ENCODE results near the gene ATXN3L.
"Not testable (repeated sequence)": the region's sequence is repeated elsewhere in the genome, so short reads cannot be mapped to it uniquely, and the experiment has no call there.

ATXN3L gene

DNA sequence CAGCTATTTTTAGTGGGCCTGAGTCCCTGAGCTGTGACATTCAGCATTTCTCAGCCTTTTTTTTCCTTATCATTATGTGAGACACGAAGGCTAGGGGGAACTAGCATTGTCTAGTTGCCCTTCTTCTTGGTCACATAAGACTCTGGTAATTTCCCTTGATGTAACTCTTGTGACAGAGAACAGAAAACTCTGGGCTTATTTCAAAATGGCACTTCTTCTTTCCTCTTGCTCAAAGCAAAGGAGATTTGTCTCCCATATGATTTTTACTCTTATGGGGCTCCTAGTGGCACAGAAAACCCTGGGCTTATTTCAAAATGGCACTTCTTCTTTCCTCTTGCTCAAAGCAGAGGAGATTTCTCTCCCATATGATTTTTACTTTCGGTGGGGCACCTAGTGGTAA is 14.7 kb downstream of the ATXN3L start:
- DNase-seq: no peak

DNA sequence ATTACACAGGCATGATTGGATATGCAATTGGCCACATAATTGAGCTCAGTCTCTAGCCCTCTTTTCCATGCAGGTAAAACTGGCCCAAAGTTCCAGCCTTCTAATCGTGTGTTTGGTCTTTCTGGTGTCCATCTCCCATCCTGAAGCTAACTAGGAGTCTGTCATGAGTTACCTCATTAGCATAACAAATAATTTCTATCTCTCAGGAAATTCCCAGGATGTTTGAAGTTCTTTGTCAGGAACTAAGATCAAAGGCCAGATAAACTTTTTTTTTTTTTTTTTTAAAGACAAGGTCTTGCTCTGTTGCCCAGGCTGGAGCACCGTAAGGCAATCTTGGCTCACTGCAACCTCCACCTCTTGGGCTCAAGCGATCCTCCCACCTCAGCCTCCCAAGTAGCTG is 15.8 kb downstream of the ATXN3L start:
- DNase-seq: no peak

DNA sequence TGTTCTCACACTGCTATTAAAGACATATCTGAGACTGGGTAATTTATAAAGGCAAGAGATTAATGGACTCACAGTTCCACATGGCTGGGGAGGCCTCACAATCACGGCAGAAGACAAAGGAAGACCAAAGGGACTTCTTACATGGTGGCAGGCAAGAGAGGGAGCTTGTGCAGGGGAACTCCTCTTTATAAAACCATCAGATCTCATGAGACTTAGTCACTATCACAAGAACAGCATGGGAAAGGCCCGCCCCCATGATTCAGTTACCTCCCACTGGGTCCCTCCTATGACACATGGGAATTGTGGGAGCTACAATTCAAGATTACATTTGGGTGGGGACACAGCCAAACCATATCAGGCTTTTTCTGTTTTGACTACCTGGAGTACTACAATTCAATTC is 16.6 kb downstream of the ATXN3L start:
- not testable (repeated sequence) for DNase-seq

DNA sequence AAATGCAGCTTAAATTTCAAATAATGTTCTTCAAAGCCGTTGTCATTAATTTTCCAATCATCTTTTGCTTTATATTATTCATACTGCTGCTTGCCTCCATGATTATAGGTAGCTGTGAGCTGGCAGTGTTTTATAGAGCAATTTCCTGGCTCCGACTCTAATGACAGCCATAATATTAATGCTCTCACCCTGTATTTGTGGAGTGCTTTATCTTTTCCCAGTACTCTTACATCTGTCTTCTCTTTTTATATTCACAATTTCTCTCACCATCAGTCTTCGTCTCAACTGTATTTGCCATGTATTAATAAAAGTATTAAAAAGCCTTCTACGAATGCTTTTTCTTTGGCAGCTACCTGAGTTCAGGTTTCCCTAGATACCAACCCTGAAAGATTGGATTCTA is 21.0 kb downstream of the ATXN3L start:
- DNase-seq: no peak

DNA sequence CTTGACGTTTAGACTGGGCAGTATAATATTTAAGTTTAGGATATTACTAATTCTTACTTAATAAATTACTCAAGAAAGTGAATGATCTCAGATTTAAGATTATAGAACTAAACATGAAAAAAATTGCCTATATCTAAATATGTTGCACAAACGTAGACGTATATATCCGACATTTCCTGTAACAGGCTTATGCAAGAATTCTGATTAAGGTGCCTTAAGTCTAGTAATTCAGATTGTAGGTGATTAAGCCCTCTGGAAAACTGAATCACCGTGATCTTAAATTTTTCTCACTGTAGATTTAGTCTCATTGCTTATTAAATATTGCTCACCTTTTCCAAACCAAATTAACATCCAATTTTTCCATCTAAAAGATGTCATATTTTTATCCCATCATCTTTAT is 24.0 kb downstream of the ATXN3L start:
- no peak for DNase-seq

DNA sequence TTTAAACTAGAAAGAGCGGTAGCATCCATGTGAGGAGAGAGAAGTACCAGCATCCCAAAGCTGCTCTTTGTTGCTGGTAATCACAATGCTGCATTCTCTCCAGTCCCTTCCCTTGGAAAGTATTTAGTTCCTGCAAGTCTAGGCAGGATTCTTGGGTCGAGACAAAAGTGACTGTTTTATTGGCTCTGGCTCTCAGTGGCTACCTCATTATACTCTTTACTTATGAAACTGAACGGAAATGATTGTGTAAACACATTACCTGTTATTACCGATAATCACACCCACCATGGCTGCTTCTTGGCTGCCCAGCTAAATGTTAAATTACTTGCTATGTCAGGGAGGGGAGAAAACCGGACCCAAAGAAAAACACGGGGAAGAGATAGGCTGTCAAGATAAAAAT is 26.2 kb downstream of the ATXN3L start:
- DNase-seq: no peak

DNA sequence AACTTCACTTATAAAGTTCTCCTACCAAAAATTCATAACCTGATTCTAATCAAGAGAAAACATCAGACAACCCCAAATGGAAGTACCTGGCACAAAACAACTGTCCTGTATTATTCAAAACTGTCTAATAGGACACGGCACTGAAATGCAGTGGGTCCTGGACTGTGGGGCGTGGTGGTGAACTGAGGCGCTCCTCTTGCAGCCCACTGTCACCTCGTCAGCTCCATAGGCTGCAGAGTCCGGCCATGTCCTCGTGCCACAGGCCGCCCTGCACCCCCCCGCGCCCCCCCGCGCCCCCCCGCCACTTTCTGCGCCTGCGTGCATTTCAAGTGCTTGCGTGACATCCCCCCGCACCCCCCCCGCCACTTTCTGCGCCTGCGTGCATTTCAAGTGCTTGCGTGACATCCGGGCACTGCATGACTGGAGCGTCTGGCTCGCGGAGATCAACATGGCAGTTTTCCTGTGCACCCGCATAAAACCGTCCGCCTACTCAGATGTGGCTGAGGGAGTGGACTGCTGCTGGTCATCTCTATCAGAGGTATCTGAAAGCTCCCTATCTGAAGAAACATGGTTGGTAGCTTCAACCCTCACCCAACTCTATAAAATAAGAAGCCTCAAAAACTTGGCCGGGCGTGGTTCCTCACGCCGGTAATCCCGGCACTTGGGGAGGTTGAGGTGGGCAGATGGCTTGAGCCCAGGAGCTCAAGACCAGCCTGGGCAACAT is 28.8 kb downstream of the ATXN3L start:
- DNase-seq: no peak

DNA sequence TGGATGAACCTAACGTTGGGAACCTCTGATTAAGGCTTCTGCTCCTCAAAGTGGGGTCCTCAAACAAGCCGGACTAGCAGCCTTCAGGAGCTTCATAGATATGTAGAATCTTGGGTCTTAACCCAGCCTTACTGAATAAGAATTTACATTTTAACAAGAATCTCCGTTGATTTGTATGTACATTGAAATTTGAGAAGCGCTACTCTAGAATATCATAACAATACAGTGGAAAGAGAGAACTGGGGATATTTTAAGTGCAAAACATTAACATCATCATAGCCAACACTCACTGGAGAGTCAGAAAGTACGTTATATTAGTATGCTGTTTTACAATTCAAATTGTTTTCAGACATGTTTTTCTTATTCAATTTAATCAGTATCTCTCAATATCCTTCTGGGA is 31.2 kb downstream of the ATXN3L start:
- DNase-seq: no peak

DNA sequence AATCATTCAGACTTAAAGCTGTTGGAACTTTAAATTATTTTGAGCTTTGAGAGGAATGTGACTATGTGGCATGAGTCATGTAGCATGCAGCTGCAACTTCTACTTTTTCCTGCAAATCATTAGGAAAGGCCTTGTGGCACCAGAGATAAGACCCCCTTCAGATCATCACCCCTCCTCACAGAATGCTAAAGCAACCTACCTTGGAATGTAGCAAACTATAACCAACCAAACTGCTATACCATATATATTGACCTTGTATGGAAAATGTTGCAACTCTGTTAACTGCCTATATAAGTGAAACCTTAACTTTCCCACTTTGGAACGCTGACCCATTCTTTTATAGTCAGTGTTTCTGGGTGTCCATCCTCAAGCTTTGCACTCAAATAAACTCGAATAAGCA is 32.0 kb downstream of the ATXN3L start:
- no peak for DNase-seq

DNA sequence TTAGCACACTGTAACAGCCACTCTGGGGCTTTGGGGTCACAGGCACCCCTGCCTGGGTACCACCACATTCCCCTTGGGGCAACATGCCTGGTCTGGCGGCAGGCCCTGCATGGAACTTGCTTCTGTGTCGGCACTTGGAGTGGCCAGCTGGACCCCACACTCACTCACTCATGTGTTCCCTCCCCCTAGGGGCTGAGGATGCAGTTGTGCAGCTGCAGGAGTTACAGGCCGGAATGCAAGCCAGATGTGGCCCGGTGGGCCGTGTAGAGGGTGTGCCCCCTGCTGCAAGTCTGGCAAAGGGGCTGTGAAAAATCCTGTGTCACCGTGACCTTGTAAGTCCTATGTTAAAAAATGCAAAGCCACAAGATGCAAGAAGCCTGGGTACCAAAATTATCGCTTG is 34.2 kb downstream of the ATXN3L start:
- no peak for DNase-seq

DNA sequence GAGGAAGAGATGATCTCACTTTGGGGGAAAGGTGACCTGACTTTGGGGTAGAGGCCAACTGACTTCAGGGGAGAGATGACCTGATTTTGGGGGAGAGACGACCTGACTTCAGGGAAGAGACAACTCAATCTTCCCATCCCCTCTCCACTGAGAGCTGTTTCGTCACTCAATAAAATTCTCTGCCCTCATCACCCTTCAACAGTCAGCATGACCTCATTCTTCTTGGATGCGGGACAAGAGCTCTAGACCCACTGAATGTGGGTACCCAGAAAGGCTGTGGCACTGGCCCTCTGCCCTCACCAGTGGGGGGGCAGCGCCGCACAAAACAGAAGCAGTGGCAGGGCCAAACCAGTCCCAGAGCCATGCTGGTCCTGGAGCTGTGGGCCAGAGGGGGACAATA is 34.6 kb downstream of the ATXN3L start:
- no peak for DNase-seq

DNA sequence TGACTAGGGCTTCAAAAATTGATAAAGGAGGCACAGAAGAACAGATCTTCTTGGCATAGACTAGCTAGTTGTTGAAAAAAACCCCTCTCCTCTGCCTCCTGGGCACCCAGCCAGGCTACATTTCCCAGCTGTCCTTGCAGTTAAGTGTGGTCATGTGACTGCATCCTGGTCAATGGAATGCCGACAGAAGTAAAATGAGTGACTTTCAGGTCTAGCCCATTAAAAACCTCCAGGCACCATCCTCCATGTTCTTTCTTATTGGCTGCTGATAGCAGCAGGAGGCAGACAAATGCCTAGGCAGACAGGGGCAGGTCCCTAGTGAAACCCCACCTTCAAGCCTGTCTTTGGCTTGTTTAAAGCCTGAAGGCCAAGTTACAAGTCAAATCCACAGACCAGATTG is 35.3 kb downstream of the ATXN3L start:
- DNase-seq: no peak

DNA sequence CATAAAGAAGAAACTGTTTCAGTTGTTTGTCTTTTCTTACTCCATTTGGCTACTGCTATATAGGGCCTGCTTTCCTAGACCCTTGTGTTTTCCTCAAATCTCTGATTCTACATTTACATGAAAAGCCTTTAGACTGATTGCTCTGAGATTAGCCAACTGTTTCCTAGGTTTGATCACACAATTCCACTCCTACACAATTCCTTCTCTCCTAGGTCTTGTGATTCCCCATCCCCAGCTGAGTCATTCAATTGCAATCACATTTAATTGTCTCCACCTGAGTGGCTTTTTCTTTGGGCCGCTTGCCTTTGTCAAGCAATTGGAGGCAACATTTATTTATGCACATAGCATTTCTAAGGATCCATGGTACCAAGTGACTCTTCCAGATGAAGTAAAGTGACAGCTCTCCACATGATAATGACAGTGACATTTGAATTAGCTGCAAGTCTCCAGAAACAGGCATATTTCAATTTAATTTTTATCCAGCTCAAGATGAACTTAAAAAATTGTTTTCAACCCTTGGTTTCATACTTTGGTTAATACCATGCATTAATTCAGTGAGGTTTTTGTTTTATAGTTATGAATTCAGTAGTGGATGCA is 35.8 kb downstream of the ATXN3L start:
- DNase-seq: no peak

DNA sequence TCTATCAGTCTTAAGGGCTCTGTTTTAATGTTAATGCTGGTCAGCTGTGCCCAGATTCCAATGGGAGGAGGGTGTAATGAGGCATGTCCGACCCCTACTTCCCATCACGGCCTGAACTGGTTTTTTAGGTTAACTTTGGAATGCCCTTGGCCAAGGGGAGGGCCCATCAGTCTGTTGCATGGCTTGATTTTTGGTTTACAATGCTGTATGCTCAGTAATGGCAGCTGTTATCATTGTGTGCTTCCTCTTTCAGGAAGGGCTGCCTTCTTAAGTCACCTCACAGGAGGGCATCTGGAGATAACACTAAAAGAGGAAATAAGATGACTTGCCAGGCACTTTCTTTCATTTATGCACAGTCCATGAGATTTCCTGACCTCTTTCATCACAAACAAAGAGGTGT is 36.3 kb downstream of the ATXN3L start:
- DNase-seq: no peak

DNA sequence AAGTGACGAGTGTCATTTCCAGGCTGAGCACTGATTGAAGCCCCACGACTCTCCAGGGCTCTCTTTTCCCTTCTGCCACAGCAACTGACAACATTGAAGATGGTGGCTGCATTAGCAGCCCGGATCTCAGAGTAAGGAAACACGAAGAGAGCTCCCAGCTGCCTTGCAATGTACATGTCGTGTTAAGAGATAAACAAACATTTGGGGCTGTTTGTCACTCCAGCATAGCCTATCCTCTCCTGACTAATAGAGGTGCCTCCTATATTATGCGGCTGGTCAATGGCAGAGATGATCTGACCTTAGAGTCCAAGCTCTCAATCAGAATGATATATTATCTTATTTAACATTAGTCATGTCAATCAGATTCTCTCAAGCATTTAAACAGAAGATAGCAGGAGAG is 38.6 kb downstream of the ATXN3L start:
- no peak for DNase-seq

DNA sequence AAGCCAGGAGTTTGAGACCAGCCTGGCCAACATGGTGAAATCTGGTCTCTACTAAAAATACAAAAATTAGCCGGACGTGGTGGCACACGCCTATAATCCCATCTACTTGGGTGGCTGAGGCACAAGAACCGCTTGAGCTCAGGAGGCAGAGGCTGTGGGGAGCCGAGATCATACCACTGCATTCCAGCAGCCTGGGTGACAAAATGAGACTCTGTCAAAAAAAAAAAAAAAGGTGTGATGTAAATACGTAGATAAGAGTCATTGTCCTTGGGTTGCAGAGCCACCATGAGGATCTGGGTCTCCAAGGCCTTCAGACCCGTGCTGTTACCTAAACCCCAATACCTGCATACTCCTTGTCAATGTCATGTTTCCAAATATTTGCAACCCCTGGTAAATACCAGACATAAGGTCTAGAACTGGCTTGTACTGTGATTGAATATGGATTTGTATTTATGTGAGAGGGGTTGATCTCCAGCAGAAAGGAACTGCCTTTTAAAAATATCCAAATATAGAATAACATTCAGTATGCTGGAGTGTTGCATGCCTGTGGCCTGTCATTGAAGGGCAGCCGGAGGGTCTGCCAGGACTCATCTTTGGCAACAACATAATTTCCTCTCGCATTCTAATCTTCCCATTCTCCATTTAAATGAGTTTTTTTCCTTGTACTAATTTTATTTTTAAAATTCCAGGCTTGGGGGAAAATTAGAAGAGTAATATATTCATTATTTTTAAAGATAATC is 40.4 kb downstream of the ATXN3L start:
- no peak for DNase-seq

DNA sequence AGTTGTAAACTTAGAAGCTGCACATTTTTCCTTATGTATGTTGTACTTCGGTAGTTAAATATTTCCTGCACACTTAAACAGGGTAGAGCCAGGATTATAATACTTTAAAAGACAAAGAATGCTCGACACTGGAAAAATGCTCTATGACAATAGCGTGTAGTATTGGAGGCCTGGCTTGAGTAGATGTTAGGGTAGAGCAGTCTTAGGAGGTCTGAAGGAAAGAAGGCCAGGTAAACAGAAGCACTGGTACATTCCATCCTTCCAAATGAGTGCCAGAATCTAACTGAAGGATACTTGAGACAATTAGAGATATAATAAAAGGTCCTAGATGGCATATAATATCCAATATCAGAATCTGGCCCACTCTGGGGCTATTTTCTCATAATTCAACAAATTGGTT is 42.3 kb downstream of the ATXN3L start:
- no peak for DNase-seq

DNA sequence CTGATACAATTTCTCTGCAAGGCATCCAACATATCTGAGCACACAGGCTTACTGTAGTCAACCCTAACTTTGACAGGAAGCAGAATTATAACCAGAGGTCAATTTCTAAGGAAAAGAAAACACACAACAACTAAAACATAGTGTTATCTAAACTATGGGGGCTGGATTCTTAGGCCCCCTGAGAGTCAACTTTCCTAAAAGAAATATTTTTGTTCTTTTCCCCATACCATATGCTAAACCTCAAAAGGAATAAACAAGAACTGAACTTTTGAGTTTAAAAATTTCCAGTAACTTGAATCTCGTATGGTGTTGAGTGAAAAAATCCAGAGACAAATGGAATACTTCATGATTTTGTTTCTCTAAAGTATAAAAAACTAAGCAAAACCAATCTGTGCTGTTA is 42.9 kb downstream of the ATXN3L start:
- DNase-seq: no peak

DNA sequence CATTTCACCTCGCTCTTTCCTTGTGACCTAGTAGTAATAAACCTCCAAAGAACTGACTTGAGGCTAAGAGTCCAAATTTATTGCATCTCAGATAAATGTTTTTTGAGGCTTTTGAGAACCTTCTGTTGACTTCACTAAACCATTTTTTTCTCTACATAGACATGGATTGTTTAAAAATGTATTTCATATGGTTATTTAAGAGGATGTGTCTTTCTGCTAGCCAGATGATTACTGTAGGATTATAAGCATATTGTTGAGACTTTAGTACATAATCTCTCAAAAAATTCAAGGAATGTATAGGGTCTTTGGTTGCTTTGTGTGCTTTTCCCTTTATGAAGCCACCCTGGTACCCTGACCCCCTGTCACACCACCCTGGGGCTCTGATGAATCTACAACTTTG is 44.8 kb downstream of the ATXN3L start:
- no peak for DNase-seq

DNA sequence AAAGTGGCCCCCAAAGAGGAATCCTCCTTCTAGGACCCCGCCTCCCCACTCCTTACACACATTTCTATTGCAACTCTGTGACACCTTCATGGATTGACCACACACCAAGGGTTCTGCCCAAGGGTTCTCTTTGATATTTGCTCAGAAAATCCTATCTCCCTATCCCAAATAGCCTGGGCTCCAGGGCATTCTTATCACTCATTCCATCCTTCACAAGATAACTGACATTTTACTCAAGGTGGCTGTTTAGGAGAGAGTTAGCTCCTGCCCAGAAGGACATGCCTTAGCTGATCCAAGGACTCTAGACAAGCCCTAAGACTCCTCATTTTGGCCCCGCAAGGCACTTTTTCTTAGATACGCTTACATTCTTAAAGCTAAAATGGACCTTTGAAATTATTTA is 47.4 kb downstream of the ATXN3L start:
- no peak for DNase-seq

DNA sequence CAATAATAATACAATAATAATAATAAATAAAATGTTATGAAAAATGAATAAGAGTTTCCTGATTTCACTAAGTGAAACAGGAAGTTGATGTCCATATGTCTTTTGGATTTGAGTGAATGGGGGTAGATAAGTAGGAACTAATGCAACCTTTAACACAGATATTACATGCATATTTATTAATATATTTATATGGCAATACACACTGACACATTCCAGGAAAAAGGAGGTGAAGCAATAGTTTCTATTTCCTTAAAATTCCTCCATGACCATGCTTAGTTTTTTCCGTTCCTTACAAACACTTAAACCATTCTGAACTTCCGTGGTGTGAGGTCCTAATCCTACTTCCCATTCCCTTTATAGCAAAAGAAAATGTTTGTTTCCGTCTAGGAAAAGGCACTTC is 48.3 kb downstream of the ATXN3L start:
- DNase-seq: no peak

DNA sequence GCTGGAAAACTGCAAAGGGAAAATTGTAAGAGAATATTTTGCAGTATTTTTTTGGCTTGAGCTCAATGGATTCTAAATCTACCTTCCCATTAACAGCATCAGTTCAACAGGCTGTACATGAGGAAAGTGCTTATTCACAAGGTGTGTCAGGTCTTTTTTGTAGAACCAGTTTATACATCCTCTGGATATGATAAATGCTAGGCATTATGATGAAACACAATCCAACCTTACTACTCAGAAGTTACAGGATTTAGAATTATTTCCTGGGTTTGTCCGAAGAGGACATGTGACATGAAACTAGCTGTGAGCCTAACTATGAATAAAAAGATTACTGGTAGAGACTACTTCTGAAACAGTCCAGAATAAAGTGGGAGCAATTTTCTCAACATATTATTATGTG is 49.5 kb downstream of the ATXN3L start:
- DNase-seq: no peak

DNA sequence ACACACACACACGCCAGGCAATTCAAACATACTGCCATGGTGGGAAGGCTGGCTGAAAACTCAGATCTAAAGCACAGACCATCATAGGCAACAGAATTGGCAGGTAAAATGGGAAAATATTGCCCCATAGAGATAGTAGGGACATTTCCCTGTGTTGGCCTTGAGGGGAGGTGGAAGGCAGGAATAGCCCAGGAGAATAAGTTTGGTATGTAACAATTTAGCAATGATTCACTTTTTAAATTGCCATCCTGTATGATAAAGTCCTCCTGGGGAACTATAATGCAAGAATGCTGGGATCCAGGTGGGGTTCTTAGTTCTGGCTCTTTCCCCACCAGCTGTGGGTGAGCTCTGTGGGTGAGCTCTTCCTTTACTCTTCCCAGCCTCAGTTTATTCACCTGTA is 51.0 kb downstream of the ATXN3L start:
- DNase-seq: no peak
